ENCODE data around the gene CD276. TPM values are rescaled to one million over a fixed set of nuclear protein-coding genes. Genes with fewer than 3 reads are reported as not detected.

Gene CD276
- total RNA-seq, 2 donors from 2014 or later: 0.73 to 2.5 TPM

GRCh38 chr15:73749971-73750370 is 65.8 kb downstream of the CD276 start:
- no peaks in the 10 kb centered on the region for H3K36me3 Mint-ChIP-seq
- ATAC-seq: no peak
- no peak for DNase-seq (ENCODE audit: low spot score in 2 of 2)
- no peak overlapping the region for H3K27ac Mint-ChIP-seq
- no peaks in the 10 kb centered on the region for H3K9me3 Mint-ChIP-seq

GRCh38 chr15:73750438-73750837 is 66.3 kb downstream of the CD276 start:
- DNase-seq (ENCODE audit: low spot score in 2 of 2): no peak
- ATAC-seq: no peak
- Mint-ChIP-seq H3K27ac (no peak overlapping the region), H3K9me3 (no peaks in the 10 kb centered on the region), H3K36me3 (no peaks in the 10 kb centered on the region)

GRCh38 chr15:73750951-73751350 is 66.8 kb downstream of the CD276 start:
- no peaks in the 10 kb centered on the region for H3K36me3 Mint-ChIP-seq
- DNase-seq (ENCODE audit: low spot score in 2 of 2) (no peak), ATAC-seq (no peak)
- no peaks in the 10 kb centered on the region for H3K9me3 Mint-ChIP-seq
- H3K27ac Mint-ChIP-seq: no peak overlapping the region

- Mint-ChIP-seq H3K36me3 (no peaks in the 10 kb centered on the region), H3K27ac (no peak overlapping the region), H3K9me3 (no peaks in the 10 kb centered on the region)
- DNase-seq (ENCODE audit: low spot score in 2 of 2) (no peak), ATAC-seq (no peak)
These were observed 67.3 kb downstream of the CD276 start for GRCh38 chr15:73751511-73751898.

- DNase-seq (ENCODE audit: low spot score in 2 of 2) (no peak), ATAC-seq (peak in 1 of 2 donors; percentile 9)
- Mint-ChIP-seq H3K36me3 (no peaks in the 10 kb centered on the region), H3K27ac (no peak overlapping the region), H3K9me3 (no peaks in the 10 kb centered on the region)
These were observed 68.0 kb downstream of the CD276 start for GRCh38 chr15:73751899-73752805.

- no peak overlapping the region for H3K27ac Mint-ChIP-seq
- no peaks in the 10 kb centered on the region for H3K9me3 Mint-ChIP-seq
- DNase-seq (ENCODE audit: low spot score in 2 of 2) (no peak), ATAC-seq (peak in 1 of 2 donors; percentile 35)
- no peaks in the 10 kb centered on the region for H3K36me3 Mint-ChIP-seq
These were observed 68.6 kb downstream of the CD276 start for GRCh38 chr15:73752806-73753193.

GRCh38 chr15:73753250-73754130 is 69.3 kb downstream of the CD276 start, which contains the start of gene INSYN1:
INSYN1 (minus strand) TSS chr15:73753351; CDS start chr15:73751130, 2,221 bp downstream.
- H3K36me3 Mint-ChIP-seq: no peaks in the 10 kb centered on the region

GRCh38 chr15:73754461-73754860 is 70.3 kb downstream of the CD276 start:
- H3K9me3 Mint-ChIP-seq: no peaks in the 10 kb centered on the region
- H3K27ac Mint-ChIP-seq: no peak overlapping the region
- DNase-seq (ENCODE audit: low spot score in 2 of 2) (no peak), ATAC-seq (no peak)
- H3K36me3 Mint-ChIP-seq: no peaks in the 10 kb centered on the region

More at GRCh38 chr15:73753250-73754130, 69.3 kb downstream of the CD276 start, which contains the start of gene INSYN1:
- no peaks in the 10 kb centered on the region for H3K9me3 Mint-ChIP-seq
- DNase-seq (ENCODE audit: low spot score in 2 of 2) (no peak), ATAC-seq (no peak)
- no peak within 1 kb of the TSS for H3K27ac Mint-ChIP-seq

GRCh38 chr15:73755481-73755880 is 71.3 kb downstream of the CD276 start:
- DNase-seq (ENCODE audit: low spot score in 2 of 2): no peak
- no peak overlapping the region for H3K27ac Mint-ChIP-seq
- H3K36me3 Mint-ChIP-seq: no peaks in the 10 kb centered on the region

GRCh38 chr15:73755946-73756345 is 71.8 kb downstream of the CD276 start:
- H3K27ac Mint-ChIP-seq: no peak overlapping the region
- H3K36me3 Mint-ChIP-seq: no peaks in the 10 kb centered on the region
- no peak for ATAC-seq
- DNase-seq (ENCODE audit: low spot score in 2 of 2): no peak
- H3K9me3 Mint-ChIP-seq: no peaks in the 10 kb centered on the region

More at GRCh38 chr15:73755481-73755880, 71.3 kb downstream of the CD276 start:
- H3K9me3 Mint-ChIP-seq: no peaks in the 10 kb centered on the region
- no peak for ATAC-seq

GRCh38 chr15:73756390-73756789 is 72.2 kb downstream of the CD276 start:
- Mint-ChIP-seq H3K27ac (no peak overlapping the region), H3K36me3 (no peaks in the 10 kb centered on the region), H3K9me3 (no peaks in the 10 kb centered on the region)
- no peak for DNase-seq (ENCODE audit: low spot score in 2 of 2)
- ATAC-seq: no peak

- Mint-ChIP-seq H3K9me3 (no peaks in the 10 kb centered on the region), H3K36me3 (no peaks in the 10 kb centered on the region), H3K27ac (no peak overlapping the region)
- ATAC-seq: no peak
- DNase-seq (ENCODE audit: low spot score in 2 of 2): no peak
These were observed 72.8 kb downstream of the CD276 start for GRCh38 chr15:73756947-73757513.

GRCh38 chr15:73757571-73757970 is 73.4 kb downstream of the CD276 start:
- DNase-seq (ENCODE audit: low spot score in 2 of 2) (no peak), ATAC-seq (no peak)
- Mint-ChIP-seq H3K9me3 (no peaks in the 10 kb centered on the region), H3K27ac (no peak overlapping the region), H3K36me3 (no peaks in the 10 kb centered on the region)

GRCh38 chr15:73758461-73758860 is 74.3 kb downstream of the CD276 start:
- DNase-seq (ENCODE audit: low spot score in 2 of 2) (no peak), ATAC-seq (no peak)
- H3K9me3 Mint-ChIP-seq: no peaks in the 10 kb centered on the region
- H3K27ac Mint-ChIP-seq: no peak overlapping the region
- no peaks in the 10 kb centered on the region for H3K36me3 Mint-ChIP-seq

- no peaks in the 10 kb centered on the region for H3K36me3 Mint-ChIP-seq
- no peak for ATAC-seq
- H3K9me3 Mint-ChIP-seq: no peaks in the 10 kb centered on the region
- DNase-seq (ENCODE audit: low spot score in 2 of 2): no peak
- no peak overlapping the region for H3K27ac Mint-ChIP-seq
These were observed 76.4 kb downstream of the CD276 start for GRCh38 chr15:73760330-73761329.

GRCh38 chr15:73763931-73764330 is 79.7 kb downstream of the CD276 start:
- no peak overlapping the region for H3K27ac Mint-ChIP-seq
- peaks cover 0 to 7% of the 10 kb centered on the region in 2 donors for H3K9me3 Mint-ChIP-seq
- DNase-seq (ENCODE audit: low spot score in 2 of 2) (no peak), ATAC-seq (no peak)
- H3K36me3 Mint-ChIP-seq: no peaks in the 10 kb centered on the region
